Measurements from ENCODE around the gene FBXO2. TPM values are rescaled to one million over a fixed set of nuclear protein-coding genes. Genes with fewer than 3 reads are reported as not detected.

FBXO2 gene
- total RNA-seq, 1 donor from 2014 or later = 3.1 TPM

DNA sequence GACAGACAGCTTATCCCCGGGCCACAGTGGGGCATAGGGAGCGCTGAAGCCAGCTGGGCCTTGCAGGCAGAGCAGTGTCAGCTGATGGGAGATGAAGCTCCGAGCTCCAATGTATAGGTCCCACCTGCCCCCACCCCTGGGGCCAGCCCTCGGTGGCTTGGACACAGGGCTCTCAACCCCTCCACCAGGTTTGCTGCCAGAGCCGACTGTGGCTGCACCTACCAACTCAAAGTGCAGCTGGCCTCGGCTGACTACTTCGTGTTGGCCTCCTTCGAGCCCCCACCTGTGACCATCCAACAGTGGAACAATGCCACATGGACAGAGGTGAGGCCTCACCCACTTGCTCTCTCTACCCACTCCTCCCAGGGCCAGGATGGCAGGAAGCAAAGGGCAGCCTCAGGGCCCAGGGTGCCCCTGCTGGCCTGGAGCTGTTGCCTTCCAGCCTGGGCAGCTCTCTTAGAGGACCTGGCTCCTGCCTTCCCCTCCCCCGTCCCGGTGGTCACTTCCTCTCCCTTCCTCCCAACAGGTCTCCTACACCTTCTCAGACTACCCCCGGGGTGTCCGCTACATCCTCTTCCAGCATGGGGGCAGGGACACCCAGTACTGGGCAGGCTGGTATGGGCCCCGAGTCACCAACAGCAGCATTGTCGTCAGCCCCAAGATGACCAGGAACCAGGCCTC lies 19.0 kb upstream of the FBXO2 start:
- H3K27me3 Mint-ChIP-seq (ENCODE audit: low read depth) = no peaks in the 10 kb centered on the region
- TF ChIP-seq, protein P1, sequence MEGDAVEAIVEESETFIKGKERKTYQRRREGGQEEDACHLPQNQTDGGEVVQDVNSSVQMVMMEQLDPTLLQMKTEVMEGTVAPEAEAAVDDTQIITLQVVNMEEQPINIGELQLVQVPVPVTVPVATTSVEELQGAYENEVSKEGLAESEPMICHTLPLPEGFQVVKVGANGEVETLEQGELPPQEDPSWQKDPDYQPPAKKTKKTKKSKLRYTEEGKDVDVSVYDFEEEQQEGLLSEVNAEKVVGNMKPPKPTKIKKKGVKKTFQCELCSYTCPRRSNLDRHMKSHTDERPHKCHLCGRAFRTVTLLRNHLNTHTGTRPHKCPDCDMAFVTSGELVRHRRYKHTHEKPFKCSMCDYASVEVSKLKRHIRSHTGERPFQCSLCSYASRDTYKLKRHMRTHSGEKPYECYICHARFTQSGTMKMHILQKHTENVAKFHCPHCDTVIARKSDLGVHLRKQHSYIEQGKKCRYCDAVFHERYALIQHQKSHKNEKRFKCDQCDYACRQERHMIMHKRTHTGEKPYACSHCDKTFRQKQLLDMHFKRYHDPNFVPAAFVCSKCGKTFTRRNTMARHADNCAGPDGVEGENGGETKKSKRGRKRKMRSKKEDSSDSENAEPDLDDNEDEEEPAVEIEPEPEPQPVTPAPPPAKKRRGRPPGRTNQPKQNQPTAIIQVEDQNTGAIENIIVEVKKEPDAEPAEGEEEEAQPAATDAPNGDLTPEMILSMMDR (IDR thresholded peaks at IDR 0.05; ENCODE audit: unreplicated experiment) = no peak
- H3K27ac Mint-ChIP-seq = no peak overlapping the region
- H3K9me3 Mint-ChIP-seq = no peaks in the 10 kb centered on the region
- no peak for DNase-seq (ENCODE audit: low spot score in 2 of 2, unreplicated experiment in 2 of 2)
- peaks cover 6% of the 10 kb centered on the region for H3K36me3 Mint-ChIP-seq
- H3K4me1 Mint-ChIP-seq = no peaks in the 10 kb centered on the region
- no peak overlapping the region for H3K4me3 Mint-ChIP-seq

DNA sequence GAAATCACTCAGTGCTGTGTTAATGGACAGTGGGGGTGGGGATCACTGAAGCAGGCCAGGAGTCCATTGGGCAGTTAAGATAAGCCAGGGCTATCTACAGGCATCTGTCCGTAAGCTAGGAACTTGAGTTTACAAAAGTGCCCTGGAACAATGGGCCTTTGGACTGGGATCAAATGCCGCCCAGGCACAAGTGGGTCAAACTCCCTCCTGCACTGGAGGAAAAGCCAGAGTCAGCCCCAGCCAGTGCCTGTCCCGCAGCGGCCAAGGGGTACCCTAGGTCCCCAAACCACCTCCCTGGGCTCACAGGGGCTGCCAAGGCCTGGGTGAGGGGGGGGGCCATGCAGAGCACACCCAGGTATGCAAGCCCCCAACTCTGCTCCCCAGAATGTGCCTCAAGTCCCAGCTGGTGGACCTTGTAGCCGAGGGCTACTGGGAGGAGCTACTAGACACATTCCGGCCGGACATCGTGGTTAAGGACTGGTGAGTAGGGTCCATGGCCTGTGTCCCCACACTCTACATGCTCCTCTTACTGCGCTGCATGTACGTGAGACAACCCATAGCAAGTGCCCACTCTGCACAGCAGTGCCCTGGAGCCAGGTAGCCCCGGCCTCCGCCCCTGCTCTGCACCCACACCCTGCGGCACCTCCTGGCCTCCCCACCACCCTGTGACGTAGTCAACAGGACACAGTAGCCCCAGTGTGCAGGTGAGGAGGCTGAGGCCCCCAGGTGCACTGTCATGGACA lies 17.5 kb upstream of the FBXO2 start:
- Mint-ChIP-seq H3K27me3 (ENCODE audit: low read depth) (no peaks in the 10 kb centered on the region), H3K36me3 (peaks cover 6% of the 10 kb centered on the region)

DNA sequence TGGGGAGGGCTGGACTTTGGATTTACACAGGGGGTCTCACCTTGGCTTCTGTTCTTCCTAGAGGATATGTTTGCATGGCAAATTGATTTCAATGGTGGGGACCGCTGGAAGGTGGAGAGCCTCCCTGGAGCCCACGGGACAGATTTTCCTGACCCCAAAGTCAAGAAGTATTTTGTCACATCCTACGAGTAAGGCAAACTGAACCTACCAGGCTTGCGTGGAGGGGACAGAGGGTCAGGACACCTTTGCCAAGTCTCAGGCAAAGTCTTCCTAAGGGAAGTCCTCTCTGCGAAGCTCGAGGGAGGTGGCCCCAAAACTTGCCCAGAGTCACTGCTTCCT lies 16.9 kb upstream of the FBXO2 start:
- H3K27me3 Mint-ChIP-seq (ENCODE audit: low read depth) = no peaks in the 10 kb centered on the region
- H3K27ac Mint-ChIP-seq = no peak overlapping the region
- H3K4me1 Mint-ChIP-seq = no peaks in the 10 kb centered on the region
- no peak for DNase-seq (ENCODE audit: low spot score in 2 of 2, unreplicated experiment in 2 of 2)
- no peak overlapping the region for H3K4me3 Mint-ChIP-seq
- H3K9me3 Mint-ChIP-seq = no peaks in the 10 kb centered on the region
- H3K36me3 Mint-ChIP-seq = peaks cover 6% of the 10 kb centered on the region
- TF ChIP-seq, protein P1 (IDR thresholded peaks at IDR 0.05; ENCODE audit: unreplicated experiment) = no peak

More for the DNA sequence above, 17.5 kb upstream of the FBXO2 start:
- Mint-ChIP-seq H3K4me3 (no peak overlapping the region), H3K9me3 (no peaks in the 10 kb centered on the region), H3K27ac (no peak overlapping the region), H3K4me1 (no peaks in the 10 kb centered on the region)
- no peak for DNase-seq (ENCODE audit: low spot score in 2 of 2, unreplicated experiment in 2 of 2)
- TF ChIP-seq, protein P1 (IDR thresholded peaks at IDR 0.05; ENCODE audit: unreplicated experiment) = no peak

DNA sequence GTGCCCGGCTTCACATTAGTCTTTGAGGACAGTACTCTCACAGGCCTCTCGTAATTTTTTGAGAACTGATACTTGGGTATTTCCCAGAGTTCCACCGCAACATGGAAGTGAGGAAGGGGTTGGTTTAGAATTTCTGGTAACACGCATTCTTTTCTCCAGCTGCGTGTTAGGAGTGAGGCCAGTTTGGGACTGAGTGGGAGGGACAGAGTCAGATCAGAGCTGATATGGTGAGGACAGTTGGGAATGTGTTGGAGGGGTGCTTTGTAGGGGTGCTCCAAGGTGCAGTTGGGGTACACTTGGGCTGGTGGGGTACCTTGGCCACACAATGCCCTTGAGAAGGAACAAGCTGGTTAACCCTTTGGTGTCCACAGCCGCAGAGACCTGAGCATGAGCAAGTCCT lies 16.5 kb upstream of the FBXO2 start:
- Mint-ChIP-seq H3K4me3 (no peak overlapping the region), H3K9me3 (no peaks in the 10 kb centered on the region), H3K27ac (no peak overlapping the region), H3K36me3 (peaks cover 6% of the 10 kb centered on the region), H3K4me1 (no peaks in the 10 kb centered on the region), H3K27me3 (ENCODE audit: low read depth) (no peaks in the 10 kb centered on the region)
- DNase-seq (ENCODE audit: low spot score in 2 of 2, unreplicated experiment in 2 of 2) = no peak
- TF ChIP-seq, protein P1 (IDR thresholded peaks at IDR 0.05; ENCODE audit: unreplicated experiment) = no peak

DNA sequence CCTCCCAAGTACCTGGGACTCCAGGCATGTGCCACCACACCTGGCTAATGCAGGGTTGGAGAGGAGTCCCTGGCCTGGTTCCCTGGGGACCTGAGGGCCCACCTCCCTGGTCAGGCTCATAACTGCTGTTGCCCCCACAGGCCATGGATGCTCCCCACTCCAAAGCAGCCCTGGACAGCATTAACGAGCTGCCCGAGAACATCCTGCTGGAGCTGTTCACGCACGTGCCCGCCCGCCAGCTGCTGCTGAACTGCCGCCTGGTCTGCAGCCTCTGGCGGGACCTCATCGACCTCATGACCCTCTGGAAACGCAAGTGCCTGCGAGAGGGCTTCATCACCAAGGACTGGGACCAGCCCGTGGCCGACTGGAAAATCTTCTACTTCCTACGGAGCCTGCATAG lies 14.3 kb upstream of the FBXO2 start:
- Mint-ChIP-seq H3K9me3 (no peaks in the 10 kb centered on the region), H3K27me3 (ENCODE audit: low read depth) (no peaks in the 10 kb centered on the region), H3K4me1 (no peaks in the 10 kb centered on the region), H3K4me3 (no peak overlapping the region), H3K36me3 (peaks cover 6% of the 10 kb centered on the region), H3K27ac (no peak overlapping the region)
- DNase-seq (ENCODE audit: low spot score in 2 of 2, unreplicated experiment in 2 of 2) = no peak
- TF ChIP-seq, protein P1 (IDR thresholded peaks at IDR 0.05; ENCODE audit: unreplicated experiment) = no peak

Measured in mesothelial cell of epicardium (in vitro differentiated cells).